Stimulated activated CD8-positive, alpha-beta memory T cell treated with anti-CD3 and anti-CD28 coated beads, Interleukin-4, amount 100 ng/mL, for 4 hours (primary cell): ENCODE measurements around the gene ROR2.

Experiments
- DNase-seq, 2 donors: peaks; one replicate each; pipeline ENCODE4 v3.0.0-alpha.2; 2020; ENCODE audit warnings: low read depth in 2 of 2, low spot score in 1 of 2

Gene ROR2

GRCh38 chr9:91902475-91903125 is 47.4 kb downstream of the ROR2 start:
- DNase-seq = no peak

- no peak for DNase-seq
Observed at GRCh38 chr9:91900797-91901177, 49.2 kb downstream of the ROR2 start.

GRCh38 chr9:91900055-91900796 is 49.8 kb downstream of the ROR2 start:
- DNase-seq = no peak

GRCh38 chr9:91899594-91899993 is 50.4 kb downstream of the ROR2 start:
- DNase-seq = no peak

GRCh38 chr9:91899219-91899563 is 50.8 kb downstream of the ROR2 start:
- DNase-seq = no peak

GRCh38 chr9:91898451-91899218 is 51.4 kb downstream of the ROR2 start:
- no peak for DNase-seq

- no peak for DNase-seq
Observed at GRCh38 chr9:91897201-91897600, 52.8 kb downstream of the ROR2 start.

- no peak for DNase-seq
Observed at GRCh38 chr9:91896513-91897121, 53.4 kb downstream of the ROR2 start.

GRCh38 chr9:91896097-91896496 is 53.9 kb downstream of the ROR2 start:
- DNase-seq = no peak

GRCh38 chr9:91894536-91894935 is 55.5 kb downstream of the ROR2 start:
- no peak for DNase-seq

GRCh38 chr9:91894023-91894422 is 56.0 kb downstream of the ROR2 start:
- DNase-seq = no peak

GRCh38 chr9:91891915-91892314 is 58.1 kb downstream of the ROR2 start:
- DNase-seq = no peak

- DNase-seq = no peak
Observed at GRCh38 chr9:91890662-91891061, 59.4 kb downstream of the ROR2 start.

- no peak for DNase-seq
Observed at GRCh38 chr9:91889161-91889911, 60.7 kb downstream of the ROR2 start.

- DNase-seq = no peak
Observed at GRCh38 chr9:91886414-91887076, 63.5 kb downstream of the ROR2 start.

GRCh38 chr9:91885746-91886413 is 64.1 kb downstream of the ROR2 start:
- DNase-seq = no peak

- DNase-seq = no peak
Observed at GRCh38 chr9:91884696-91885687, 65.0 kb downstream of the ROR2 start.

- DNase-seq = no peak
Observed at GRCh38 chr9:91884153-91884552, 65.9 kb downstream of the ROR2 start.

GRCh38 chr9:91883503-91883902 is 66.5 kb downstream of the ROR2 start:
- DNase-seq = no peak
